MV-4-11 (cell line): Measurements from ENCODE around the gene FOXRED1.
"Not testable (repeated sequence)": the region's sequence is repeated elsewhere in the genome, so short reads cannot be mapped to it uniquely, and the experiment has no call there.

Experiments
- DNase-seq: peaks from one replicate; lab custom pipeline; 2025; lab: John Stamatoyannopoulos, UW

The FOXRED1 gene

GRCh38 chr11:126268708-126269579 lies at the start of gene FOXRED1, which contains the start of gene SRPRA:
TSS of gene FOXRED1 (plus strand) at chr11:126269154. CDS start at chr11:126269207, 53 bp downstream.
TSS of gene SRPRA (minus strand) at chr11:126268895. CDS start at chr11:126268804, 91 bp downstream.
- DNase-seq: peak; percentile 97

DNA sequence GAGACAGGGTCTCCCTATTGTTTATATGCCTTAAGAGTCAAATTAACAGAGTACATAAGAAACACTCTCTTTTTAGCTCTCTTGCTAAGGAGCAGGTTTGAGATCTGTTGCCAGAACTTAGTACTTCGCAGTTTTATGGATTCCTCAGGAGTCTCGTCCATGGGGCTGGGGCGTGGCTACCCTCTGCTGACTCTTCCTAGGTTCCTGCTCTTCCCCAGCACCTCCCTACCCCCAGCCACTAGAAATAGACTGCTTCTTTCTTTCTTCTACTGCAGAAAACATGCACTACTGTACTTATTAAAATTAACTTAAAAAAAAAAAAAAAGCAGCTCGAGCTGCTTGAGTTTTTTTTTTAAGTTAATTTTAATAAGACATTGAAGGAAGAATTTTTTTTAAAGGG lies 49.4 kb upstream of the FOXRED1 start:
- DNase-seq: no peak

- no peak for DNase-seq
Observed at GRCh38 chr11:126224647-126225294, 44.2 kb upstream of the FOXRED1 start.

DNA sequence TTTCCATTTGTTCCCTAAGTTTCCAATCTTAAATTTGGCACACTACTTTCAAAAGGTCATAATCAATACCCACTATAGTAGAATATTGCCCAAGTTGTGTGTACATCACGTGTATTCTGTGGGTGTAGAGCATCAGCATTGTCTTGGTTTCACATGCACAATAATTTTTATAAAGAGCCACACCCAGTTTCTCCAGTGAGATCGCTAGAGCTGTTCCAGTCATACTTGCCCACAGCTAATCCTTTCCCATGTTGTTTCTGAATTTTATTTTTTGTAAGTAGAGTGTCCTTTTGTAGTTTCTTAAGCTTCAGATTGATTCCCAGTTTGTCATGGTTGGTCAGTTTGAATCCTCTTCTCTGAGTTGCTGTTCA lies 43.7 kb upstream of the FOXRED1 start:
- DNase-seq: no peak

DNA sequence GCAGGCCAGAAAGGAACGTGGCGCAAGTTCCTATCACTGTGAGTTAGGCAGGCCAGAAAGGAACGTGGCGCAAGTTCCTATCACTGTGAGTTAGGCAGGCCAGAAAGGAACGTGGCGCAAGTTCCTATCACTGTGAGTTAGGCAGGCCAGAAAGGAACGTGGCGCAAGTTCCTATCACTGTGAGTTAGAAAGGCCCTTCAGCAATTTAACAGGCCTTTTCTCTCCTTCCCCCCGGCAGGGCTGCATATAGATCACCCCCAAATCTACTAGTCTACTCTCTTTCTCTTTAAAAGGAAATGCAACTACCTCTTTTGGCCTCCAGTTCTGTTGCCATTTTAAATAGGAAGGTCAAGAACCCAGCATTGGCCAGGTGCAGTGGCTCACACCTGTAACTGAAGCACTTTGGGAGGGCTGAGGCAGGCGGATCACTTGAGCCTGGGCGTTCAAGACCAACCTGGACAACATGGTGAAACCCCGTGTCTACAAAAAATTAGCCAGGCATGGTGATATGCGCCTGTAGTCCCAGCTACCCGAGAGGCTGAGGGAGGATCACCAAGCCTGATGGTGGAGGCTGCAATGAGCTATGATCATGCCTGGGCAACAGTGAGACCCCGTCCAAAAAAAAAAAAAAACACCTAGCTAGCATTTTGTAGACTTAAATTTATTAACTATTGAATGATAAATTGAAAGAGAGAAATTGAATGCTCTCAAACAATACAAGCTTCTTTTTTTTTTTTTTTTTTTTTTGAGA lies 42.4 kb upstream of the FOXRED1 start:
- DNase-seq: no peak

- no peak for DNase-seq
Observed at GRCh38 chr11:126229858-126230540, 39.0 kb upstream of the FOXRED1 start.

GRCh38 chr11:126231725-126232459 lies 37.1 kb upstream of the FOXRED1 start:
- DNase-seq: no peak

DNA sequence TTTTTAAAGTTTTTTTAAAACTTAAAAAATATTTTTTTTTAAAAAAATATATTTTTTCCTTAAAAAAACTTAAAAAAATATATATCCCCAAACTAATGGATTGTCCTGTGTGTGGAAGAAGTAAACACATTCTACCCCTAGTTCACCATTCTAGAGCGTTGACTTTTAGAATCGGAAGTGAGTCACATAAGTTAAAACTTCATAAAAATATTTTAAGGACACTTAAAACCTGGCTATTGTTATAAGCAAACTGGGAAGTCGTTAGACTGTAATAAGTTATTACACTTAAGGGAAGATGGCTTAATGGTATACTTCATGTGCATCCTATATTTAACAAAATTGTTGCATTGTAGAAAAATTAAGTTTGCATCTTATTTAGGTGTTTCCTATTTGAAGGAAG lies 36.3 kb upstream of the FOXRED1 start:
- DNase-seq: no peak

DNA sequence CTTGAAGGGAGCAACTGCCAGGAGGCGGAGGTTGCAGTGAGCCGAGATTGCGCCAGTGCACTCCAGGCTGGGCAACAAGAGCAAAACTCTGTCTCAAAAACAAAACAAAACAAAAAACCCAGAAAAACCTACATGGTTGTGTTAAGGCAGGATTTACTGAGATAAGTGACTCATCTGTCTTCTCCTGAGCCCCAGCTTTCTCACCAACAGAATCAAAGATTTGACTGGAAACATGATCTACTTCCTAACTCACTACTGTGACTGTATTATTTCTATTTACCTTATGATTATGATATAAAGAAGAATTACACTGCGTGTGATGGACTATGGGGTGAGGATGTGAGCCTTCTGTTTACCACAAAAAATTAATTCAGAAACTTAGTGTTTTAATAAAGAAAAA lies 35.6 kb upstream of the FOXRED1 start:
- no peak for DNase-seq

DNA sequence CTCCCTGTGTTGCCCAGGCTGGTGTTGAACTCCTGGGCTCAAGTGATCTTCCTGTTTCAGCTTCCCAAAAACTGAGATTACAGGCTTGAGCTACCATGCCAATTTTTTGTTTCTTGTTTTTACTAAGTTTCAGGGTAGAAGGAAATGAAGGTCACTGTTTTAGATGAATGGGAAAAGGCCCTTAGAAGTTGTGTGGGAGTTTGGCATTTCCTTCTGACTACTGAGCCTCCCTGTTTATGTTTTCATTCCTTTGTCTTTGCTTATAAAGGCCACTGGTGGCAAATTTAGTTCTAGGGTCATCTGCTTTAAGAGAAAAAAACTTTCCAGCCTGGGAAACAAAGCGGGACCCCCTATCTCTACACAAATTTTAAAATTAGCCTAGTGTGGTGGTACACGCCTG lies 22.3 kb upstream of the FOXRED1 start:
- no peak for DNase-seq

DNA sequence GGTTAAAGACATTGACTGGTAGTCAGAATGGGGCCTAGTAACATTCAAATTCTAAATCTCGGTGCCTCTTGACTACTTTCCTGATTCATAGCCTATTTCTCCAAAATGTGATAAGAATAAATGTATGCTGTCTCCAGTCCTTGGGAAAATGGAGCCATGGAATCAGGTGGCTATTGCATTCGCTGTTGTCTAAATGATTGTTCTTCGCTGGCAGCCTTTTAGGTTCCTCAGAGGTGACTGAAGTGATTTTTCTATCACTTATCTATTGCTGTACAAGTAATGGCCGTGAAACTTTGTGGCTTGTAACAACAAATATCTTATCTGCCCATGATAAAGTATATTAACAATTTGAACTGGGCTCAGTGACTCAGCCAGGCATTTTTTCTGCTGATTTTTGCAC lies 15.7 kb upstream of the FOXRED1 start:
- DNase-seq: no peak

DNA sequence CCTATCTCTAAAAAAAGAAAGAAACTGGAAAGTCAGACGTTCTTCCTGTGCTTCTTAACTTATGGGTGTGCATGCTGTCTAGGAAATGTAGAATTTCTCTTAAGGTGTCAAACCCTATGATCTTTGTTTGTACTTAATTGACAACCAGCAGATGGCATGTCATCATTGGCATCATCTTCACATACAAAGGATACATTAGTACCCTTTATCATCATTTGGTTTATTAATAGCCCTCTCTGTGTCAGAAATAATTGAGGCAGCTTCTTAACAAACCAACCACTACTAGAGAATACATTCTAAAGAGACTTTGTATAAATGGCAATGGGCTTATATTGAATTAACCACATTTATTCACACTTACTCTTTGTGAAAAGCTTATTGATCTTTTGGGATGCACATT lies 14.1 kb upstream of the FOXRED1 start:
- DNase-seq: no peak

GRCh38 chr11:126255507-126255906 lies 13.4 kb upstream of the FOXRED1 start:
- not testable (repeated sequence) for DNase-seq

- DNase-seq: no peak
Observed at GRCh38 chr11:126256216-126256615, 12.7 kb upstream of the FOXRED1 start.

DNA sequence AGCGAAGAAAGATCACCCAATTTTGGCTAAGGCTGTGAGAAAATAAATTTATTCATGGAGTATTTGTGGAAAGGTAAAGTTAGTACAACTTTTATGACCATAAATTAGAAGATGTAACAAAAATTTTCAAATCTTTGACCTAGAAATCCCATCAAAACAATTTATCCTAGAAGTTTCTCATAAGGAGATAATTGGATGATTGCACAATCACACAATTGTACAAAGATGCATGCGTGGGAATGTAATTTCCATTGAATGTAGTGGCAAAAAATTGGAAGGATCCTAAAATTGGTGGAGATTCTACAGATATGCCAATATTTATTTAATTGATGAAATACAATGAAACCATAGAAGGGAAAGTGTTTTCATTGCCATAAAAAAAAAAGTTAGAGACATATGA lies 11.8 kb upstream of the FOXRED1 start:
- no peak for DNase-seq

DNA sequence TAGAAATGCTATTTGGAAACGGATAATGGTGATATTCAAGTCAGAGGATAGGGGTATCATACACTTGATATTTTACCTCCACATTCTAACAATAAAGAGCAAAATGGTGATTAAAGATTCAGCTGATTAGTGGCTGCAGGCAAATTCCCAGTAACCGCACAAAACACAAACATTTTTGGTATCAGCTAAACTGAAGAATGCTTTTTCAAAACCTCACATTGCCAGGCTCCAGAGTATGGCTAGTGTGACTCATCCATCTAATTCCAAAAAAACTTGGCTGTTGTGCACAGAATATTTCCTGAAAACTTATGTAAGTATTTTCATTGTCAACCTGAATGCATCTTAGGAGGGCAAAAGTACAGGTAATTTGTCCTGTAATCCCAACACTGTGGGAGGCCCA lies 11.2 kb upstream of the FOXRED1 start:
- DNase-seq: no peak

DNA sequence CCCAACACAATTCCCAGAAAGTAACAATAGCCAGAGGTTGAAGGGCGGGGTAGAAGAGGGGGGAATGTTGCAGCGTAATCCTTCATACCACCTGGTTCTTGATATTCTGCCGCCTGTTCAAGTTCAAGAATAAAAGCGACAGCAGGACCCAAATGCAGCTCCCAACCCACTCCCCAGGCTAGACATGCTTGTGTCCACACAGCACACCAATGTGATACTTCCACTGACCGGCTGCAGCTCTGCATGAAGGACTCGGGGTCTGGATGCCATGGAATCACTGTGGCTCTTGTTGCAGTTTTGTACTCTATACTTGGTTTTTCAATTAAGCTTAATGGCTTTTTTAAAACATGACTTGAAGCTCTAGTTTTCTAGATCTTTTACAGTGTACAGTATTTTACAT lies 6.7 kb upstream of the FOXRED1 start:
- DNase-seq: no peak

DNA sequence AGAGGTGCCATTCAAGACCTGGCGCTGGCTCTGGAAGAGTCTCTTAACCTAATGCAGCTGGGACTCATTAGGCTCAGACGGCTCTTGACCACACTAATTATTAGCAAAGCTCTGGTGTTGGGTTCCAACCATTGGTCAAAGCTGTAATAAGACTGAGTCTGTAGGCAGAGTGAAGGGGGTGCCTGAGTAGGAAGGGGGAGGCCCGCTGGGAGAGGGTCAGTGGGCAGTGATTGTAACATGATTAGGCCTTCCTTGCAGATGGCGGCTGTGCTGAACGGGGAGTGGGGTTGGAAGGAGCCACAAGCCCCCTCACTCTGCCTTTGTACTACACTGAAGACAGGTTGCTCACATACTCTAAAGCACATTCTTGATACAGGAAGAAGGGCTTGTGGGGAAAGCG lies 5.5 kb upstream of the FOXRED1 start:
- no peak for DNase-seq

- no peak for DNase-seq
Observed at GRCh38 chr11:126265811-126266210, 3.1 kb upstream of the FOXRED1 start.

DNA sequence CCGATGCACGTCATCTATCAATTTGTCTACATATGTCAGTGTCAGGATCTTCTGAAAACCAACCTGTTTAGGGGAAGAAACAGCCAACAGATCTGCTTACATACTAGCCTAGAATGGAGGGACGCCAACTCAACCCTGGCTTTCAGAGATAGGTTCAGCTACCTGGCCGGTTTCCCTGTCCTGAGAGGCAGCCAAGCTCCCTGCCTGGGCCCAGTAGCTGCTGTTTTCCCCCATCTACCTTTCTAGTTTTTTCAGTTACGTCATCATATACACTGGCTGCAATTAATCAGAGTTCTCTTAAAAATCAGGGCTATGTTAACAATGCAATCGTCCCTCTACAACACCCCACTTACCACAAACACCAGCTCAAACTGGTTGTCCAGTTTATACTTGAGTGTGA lies 1.3 kb upstream of the FOXRED1 start:
- no peak for DNase-seq

- DNase-seq: no peak
Observed at GRCh38 chr11:126268361-126268707, 620 bp upstream of the FOXRED1 start.

GRCh38 chr11:126277322-126277721 lies 8.4 kb downstream of the FOXRED1 start:
- DNase-seq: no peak
